MM.1S (cell line): ENCODE data around the gene SIRT7.

Experiments
- DNase-seq: peaks from one replicate; pipeline ENCODE4 v3.0.0-alpha.2; 2015
- H2AFZ ChIP-seq: fragments of 300-600 bp; sonication (generic); 2 replicates; pipeline ENCODE4 v1.6.0; 2016; ENCODE audit warnings: antibody characterized with exemption, low read length
- H3F3A ChIP-seq: fragments of 300-600 bp; sonication (generic); 2 replicates; pipeline ENCODE4 v1.6.1; 2016; ENCODE audit warnings: mild to moderate bottlenecking, antibody characterized with exemption, low read length, moderate library complexity, mixed read lengths; ENCODE audit not compliant: insufficient read depth
- H3K27ac ChIP-seq: fragments of 300-600 bp; sonication (generic); 2 replicates; pipeline ENCODE4 v1.5.1; 2016; ENCODE audit warnings: mild to moderate bottlenecking, low read length
- H3K27me3 ChIP-seq: fragments of 300-600 bp; sonication (generic); replicated peaks from 2 replicates; pipeline ENCODE4 v1.6.0; 2016; ENCODE audit warnings: low read length; ENCODE audit not compliant: insufficient read depth
- H3K36me3 ChIP-seq: fragments of 300-600 bp; sonication (generic); replicated peaks from 2 replicates; pipeline ENCODE4 v1.6.1; 2016; ENCODE audit warnings: mild to moderate bottlenecking, low read length, mixed read lengths; ENCODE audit not compliant: insufficient read depth
- H3K4me1 ChIP-seq: fragments of 300-600 bp; sonication (generic); 2 replicates; pipeline ENCODE4 v1.6.1; 2016; ENCODE audit warnings: low read length, mixed read lengths
- H3K4me2 ChIP-seq: fragments of 300-600 bp; sonication (generic); 2 replicates; pipeline ENCODE4 v1.6.0; 2016; ENCODE audit warnings: low read depth, low read length
- H3K4me3 ChIP-seq: fragments of 300-600 bp; sonication (generic); 2 replicates; pipeline ENCODE4 v1.5.1; 2016; ENCODE audit warnings: low read length, mixed read lengths
- H3K79me2 ChIP-seq: fragments of 300-600 bp; sonication (generic); 2 replicates; pipeline ENCODE4 v1.6.1; 2016; ENCODE audit warnings: mixed run types, low read length, mixed read lengths
- H3K9ac ChIP-seq: fragments of 300-600 bp; sonication (generic); 2 replicates; pipeline ENCODE4 v1.6.1; 2016; ENCODE audit warnings: low read length, mixed read lengths
- H3K9me2 ChIP-seq: fragments of 300-600 bp; sonication (generic); replicated peaks from 2 replicates; pipeline ENCODE4 v1.6.1; 2016; ENCODE audit warnings: mild to moderate bottlenecking, low read length, mixed read lengths; ENCODE audit not compliant: insufficient read depth
- H3K9me3 ChIP-seq: fragments of 300-600 bp; sonication (generic); replicated peaks from 2 replicates; pipeline ENCODE4 v1.6.1; 2016; ENCODE audit warnings: mild to moderate bottlenecking, low read length, mixed read lengths; ENCODE audit not compliant: insufficient read depth
- H4K20me1 ChIP-seq: fragments of 300-600 bp; sonication (generic); 2 replicates; pipeline ENCODE4 v1.6.1; 2016; ENCODE audit warnings: mild to moderate bottlenecking, low read length, moderate library complexity, mixed read lengths; ENCODE audit not compliant: insufficient read depth
- EZH2 ChIP-seq: fragments of 300-600 bp; sonication (generic); optimal IDR thresholded peaks from 2 replicates; pipeline ENCODE3; 2017; ENCODE audit warnings: low read depth, mild to moderate bottlenecking, antibody characterized with exemption, low read length, mixed read lengths
- EZH2phosphoT487 ChIP-seq: fragments of 300-600 bp; sonication (generic); IDR thresholded peaks from 2 replicates; pipeline ENCODE4 v1.6.1; 2018; ENCODE audit warnings: antibody characterized with exemption, low read length
- TF ChIP-seq, protein P1 (sequence below): fragments of 300-600 bp; sonication (generic); IDR thresholded peaks from 2 replicates; pipeline ENCODE4 v1.5.1; 2016; ENCODE audit warnings: antibody characterized with exemption, low read length, mixed read lengths

The SIRT7 gene

DNA sequence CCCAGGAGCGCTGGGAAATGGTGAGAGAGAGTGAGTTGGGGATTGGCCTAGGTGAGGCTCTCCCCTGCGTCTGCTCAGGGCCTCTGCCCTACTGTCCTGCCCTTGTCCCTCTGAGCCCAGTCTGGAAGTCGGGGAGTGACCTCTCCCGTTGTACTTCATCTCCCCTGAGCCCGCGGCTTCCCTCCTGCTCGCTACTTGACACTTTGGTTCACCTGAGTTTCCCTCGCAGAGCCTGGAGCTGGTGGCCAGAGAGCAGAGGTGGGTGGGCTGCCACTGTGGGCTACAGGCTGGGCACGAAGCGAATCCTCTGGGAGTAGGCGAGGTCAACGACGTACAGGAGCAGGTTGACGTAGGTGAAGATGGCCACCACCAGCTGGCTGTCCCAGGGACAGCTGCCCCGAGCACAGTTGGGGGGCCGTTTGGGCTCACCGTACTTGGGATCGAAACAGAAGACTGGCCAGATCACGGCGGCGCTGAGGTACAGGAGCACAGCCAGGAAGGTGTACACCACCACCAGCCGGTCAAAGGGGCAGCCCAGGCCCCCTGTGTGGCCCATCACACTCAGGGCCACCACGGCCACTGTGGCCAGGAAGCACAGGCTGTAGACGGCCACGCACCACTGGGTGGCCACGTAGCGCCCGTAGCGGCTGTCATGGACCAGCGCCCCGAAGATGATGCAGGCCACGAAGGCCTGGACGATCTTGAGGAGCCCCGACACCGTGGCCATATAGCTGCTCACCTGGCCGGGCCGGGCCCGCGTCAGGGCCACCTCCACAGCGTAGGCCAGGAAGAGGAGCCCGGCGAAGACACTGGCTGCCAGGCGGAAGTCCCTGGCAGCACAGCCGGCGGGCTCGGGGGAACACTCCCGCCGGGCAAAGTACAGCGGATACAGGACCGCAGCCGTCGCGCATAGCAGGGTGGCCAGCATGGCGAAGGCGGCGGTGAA is 22.8 kb upstream of the SIRT7 start:
- Histone ChIP-seq H3K27ac (no peak overlapping the region), H4K20me1 (no peaks in the 10 kb centered on the region), H3K27me3 (peaks cover 33% of the 10 kb centered on the region), H3K79me2 (peaks cover 9% of the 10 kb centered on the region), H2AFZ (no peak overlapping the region), H3K4me2 (no peak overlapping the region), H3F3A (no peaks in the 10 kb centered on the region), H3K4me3 (no peak overlapping the region), H3K4me1 (no peaks in the 10 kb centered on the region), H3K9me3 (no peaks in the 10 kb centered on the region), H3K36me3 (no peaks in the 10 kb centered on the region), H3K9ac (no peak overlapping the region), H3K9me2 (no peaks in the 10 kb centered on the region)
- DNase-seq = no peak
- TF ChIP-seq, protein P1, sequence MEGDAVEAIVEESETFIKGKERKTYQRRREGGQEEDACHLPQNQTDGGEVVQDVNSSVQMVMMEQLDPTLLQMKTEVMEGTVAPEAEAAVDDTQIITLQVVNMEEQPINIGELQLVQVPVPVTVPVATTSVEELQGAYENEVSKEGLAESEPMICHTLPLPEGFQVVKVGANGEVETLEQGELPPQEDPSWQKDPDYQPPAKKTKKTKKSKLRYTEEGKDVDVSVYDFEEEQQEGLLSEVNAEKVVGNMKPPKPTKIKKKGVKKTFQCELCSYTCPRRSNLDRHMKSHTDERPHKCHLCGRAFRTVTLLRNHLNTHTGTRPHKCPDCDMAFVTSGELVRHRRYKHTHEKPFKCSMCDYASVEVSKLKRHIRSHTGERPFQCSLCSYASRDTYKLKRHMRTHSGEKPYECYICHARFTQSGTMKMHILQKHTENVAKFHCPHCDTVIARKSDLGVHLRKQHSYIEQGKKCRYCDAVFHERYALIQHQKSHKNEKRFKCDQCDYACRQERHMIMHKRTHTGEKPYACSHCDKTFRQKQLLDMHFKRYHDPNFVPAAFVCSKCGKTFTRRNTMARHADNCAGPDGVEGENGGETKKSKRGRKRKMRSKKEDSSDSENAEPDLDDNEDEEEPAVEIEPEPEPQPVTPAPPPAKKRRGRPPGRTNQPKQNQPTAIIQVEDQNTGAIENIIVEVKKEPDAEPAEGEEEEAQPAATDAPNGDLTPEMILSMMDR = no peak
- no peak for TF ChIP-seq EZH2
- no peak for TF ChIP-seq EZH2phosphoT487

DNA sequence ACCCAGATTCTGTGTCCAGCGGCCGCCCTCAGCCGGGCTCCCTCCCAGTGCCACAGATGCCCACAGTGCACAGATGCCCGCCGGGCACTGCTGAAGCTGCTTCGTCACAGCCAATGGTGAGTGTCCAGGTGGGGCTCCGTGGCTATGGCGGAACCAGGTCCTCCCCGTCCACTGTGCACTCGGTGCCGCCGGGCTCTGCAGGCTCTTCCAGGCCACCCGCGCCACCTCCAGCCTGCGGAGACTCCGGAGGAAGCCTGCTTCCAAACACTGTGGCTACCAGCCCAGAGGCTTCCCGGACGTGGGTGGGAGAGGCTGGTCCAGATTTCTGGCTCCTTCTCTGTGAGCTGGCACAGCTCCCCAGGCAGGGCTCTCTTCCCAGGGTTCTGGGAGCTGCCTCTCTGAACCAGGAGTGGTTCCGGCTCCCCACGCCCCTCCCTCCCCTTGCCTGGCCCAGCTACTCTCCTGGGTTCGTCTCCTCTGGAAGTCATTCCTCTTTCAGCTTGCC is 22.0 kb upstream of the SIRT7 start:
- no peak overlapping the region for H2AFZ ChIP-seq
- H3K4me1 ChIP-seq = no peaks in the 10 kb centered on the region
- no peak for DNase-seq
- no peak overlapping the region for H3K4me2 ChIP-seq
- no peaks in the 10 kb centered on the region for H3K9me3 ChIP-seq
- no peaks in the 10 kb centered on the region for H3F3A ChIP-seq
- no peak overlapping the region for H3K4me3 ChIP-seq
- H3K79me2 ChIP-seq = peaks cover 12% of the 10 kb centered on the region
- H3K36me3 ChIP-seq = no peaks in the 10 kb centered on the region
- H3K27me3 ChIP-seq = peaks cover 33% of the 10 kb centered on the region
- no peaks in the 10 kb centered on the region for H3K9me2 ChIP-seq
- H4K20me1 ChIP-seq = no peaks in the 10 kb centered on the region
- TF ChIP-seq EZH2 = no peak
- TF ChIP-seq, protein P1 = no peak
- no peak for TF ChIP-seq EZH2phosphoT487
- H3K27ac ChIP-seq = no peak overlapping the region
- H3K9ac ChIP-seq = no peak overlapping the region

DNA sequence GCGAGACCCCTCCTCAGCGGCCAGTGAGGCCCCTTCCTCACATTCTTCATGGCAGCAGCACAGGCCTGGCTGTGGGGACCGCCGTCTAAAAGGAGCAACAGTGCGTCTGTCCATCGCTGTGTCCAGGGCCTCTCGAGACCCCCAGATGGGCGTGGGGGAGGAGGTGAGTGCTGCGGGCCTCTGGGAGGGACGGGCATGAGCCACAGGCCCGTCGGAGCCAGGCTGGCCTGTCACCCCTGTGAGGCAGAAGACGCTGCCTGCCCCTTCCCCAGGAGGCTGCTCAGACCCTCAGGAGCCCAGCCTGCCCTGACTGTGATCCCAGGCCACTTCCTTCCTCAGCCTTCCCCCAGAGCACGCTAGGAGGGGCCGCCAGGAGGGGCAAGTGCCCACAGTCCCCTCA is 21.2 kb upstream of the SIRT7 start:
- no peak overlapping the region for H3K9ac ChIP-seq
- TF ChIP-seq, protein P1 = no peak
- TF ChIP-seq EZH2 (no peak), EZH2phosphoT487 (no peak)
- no peaks in the 10 kb centered on the region for H3K9me3 ChIP-seq
- no peak overlapping the region for H3K27ac ChIP-seq
- H2AFZ ChIP-seq = no peak overlapping the region
- H3K4me3 ChIP-seq = no peak overlapping the region
- no peaks in the 10 kb centered on the region for H3F3A ChIP-seq
- H3K79me2 ChIP-seq = peaks cover 12% of the 10 kb centered on the region
- no peaks in the 10 kb centered on the region for H3K36me3 ChIP-seq
- no peaks in the 10 kb centered on the region for H3K4me1 ChIP-seq
- DNase-seq = no peak
- H3K27me3 ChIP-seq = peaks cover 33% of the 10 kb centered on the region
- no peaks in the 10 kb centered on the region for H3K9me2 ChIP-seq
- no peak overlapping the region for H3K4me2 ChIP-seq
- H4K20me1 ChIP-seq = no peaks in the 10 kb centered on the region
